ENCODE measurements around the gene CTTNBP2. TPM values are rescaled to one million over a fixed set of nuclear protein-coding genes. Genes with fewer than 3 reads are reported as not detected.

Gene CTTNBP2
- total and polyA plus RNA-seq, 2 donors (not counting 1 experiment from before 2014, with no cell fraction given): 8.3 to 12.0 TPM

DNA sequence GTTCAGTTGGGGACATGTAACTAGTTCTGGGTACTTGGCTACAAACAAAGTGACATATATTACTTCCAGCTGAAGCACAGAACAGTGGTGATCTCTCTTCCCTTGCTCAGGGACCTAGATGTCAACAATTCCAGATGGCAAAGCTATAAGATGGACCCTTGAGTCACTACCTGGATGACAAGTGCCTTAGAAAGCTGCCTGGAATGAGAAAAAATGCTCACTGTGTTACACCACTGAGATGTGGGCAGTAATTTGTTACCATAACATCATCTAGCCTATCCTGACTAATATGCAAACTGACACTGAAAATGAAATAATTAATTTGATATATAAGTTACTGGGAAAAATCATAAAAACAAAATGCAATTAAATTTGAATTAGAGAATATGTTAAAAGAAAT is 16.4 kb upstream of the CTTNBP2 start:
- TF ChIP-seq, protein P1, sequence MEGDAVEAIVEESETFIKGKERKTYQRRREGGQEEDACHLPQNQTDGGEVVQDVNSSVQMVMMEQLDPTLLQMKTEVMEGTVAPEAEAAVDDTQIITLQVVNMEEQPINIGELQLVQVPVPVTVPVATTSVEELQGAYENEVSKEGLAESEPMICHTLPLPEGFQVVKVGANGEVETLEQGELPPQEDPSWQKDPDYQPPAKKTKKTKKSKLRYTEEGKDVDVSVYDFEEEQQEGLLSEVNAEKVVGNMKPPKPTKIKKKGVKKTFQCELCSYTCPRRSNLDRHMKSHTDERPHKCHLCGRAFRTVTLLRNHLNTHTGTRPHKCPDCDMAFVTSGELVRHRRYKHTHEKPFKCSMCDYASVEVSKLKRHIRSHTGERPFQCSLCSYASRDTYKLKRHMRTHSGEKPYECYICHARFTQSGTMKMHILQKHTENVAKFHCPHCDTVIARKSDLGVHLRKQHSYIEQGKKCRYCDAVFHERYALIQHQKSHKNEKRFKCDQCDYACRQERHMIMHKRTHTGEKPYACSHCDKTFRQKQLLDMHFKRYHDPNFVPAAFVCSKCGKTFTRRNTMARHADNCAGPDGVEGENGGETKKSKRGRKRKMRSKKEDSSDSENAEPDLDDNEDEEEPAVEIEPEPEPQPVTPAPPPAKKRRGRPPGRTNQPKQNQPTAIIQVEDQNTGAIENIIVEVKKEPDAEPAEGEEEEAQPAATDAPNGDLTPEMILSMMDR (conservative IDR thresholded peaks at IDR 0.05 in 1 of 2, IDR thresholded peaks at IDR 0.05 in 1 of 2; ENCODE audit: low read depth in 1 of 2, low read length in 2 of 2): no peak
- no peak for TF ChIP-seq EZH2 (IDR thresholded peaks at IDR 0.05; ENCODE audit: low read length, missing control alignments)
- no peaks in the 10 kb centered on the region for H3K9me3 ChIP-seq (ENCODE audit: control insufficient read depth, insufficient read depth, low read depth, low read length)
- DNase-seq (ENCODE audit: low read depth in 2 of 2): no peak

DNA sequence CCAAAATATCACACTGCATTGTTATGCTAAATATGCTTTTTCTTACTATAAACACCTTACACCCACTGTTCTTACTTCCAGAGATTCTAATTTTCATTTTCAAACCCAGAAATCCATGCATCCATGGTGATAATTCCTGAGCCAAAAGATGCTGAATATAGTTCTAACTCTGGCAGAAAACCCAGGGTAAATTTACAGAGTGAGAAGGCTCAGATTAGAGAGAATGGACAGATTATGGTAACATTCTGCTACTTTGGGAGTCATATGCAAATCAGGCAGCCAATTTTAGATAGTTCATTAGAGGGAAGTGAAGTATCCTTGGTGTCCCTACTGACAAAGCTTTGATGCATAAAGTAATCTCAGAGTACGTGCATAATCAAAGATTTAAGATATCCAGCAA is 15.4 kb upstream of the CTTNBP2 start:
- no peak overlapping the region for H3K27ac ChIP-seq (ENCODE audit: insufficient read depth, low read length)
- no peak overlapping the region for H2AFZ ChIP-seq (ENCODE audit: low read length)
- no peaks in the 10 kb centered on the region for H3K36me3 ChIP-seq (ENCODE audit: control insufficient read depth, insufficient read depth, low read length)
- TF ChIP-seq EZH2 (IDR thresholded peaks at IDR 0.05; ENCODE audit: low read length, missing control alignments): no peak
- TF ChIP-seq, protein P1 (conservative IDR thresholded peaks at IDR 0.05 in 1 of 2, IDR thresholded peaks at IDR 0.05 in 1 of 2; ENCODE audit: low read depth in 1 of 2, low read length in 2 of 2): no peak
- H3K9ac ChIP-seq (ENCODE audit: insufficient read depth, low read length): no peak overlapping the region
- H3K9me3 ChIP-seq (ENCODE audit: control insufficient read depth, insufficient read depth, low read depth, low read length): no peaks in the 10 kb centered on the region
- H4K20me1 ChIP-seq (ENCODE audit: control insufficient read depth, extremely low read depth, insufficient read depth, low read length): no peaks in the 10 kb centered on the region
- no peaks in the 10 kb centered on the region for H3K79me2 ChIP-seq (ENCODE audit: control insufficient read depth, insufficient read depth, low read length)
- no peaks in the 10 kb centered on the region for H3K27me3 ChIP-seq (ENCODE audit: control insufficient read depth, insufficient read depth, low read length)
- H3K4me3 ChIP-seq (replicated peaks in 1 of 4; ENCODE audit: control extremely low read depth in 1 of 4, insufficient read depth in 1 of 4, low read depth in 3 of 4, low read length in 4 of 4): no peak overlapping the region
- no peak overlapping the region for H3K4me2 ChIP-seq (ENCODE audit: extremely low read depth, insufficient read depth, low read length)
- no peaks in the 10 kb centered on the region for H3K4me1 ChIP-seq (ENCODE audit: control insufficient read depth, extremely low read depth, insufficient read depth, low read length)
- no peak for DNase-seq (ENCODE audit: low read depth in 2 of 2)

More for the DNA sequence above, 16.4 kb upstream of the CTTNBP2 start:
- Histone ChIP-seq H3K9ac (ENCODE audit: insufficient read depth, low read length) (no peak overlapping the region), H3K27ac (ENCODE audit: insufficient read depth, low read length) (no peak overlapping the region), H3K4me2 (ENCODE audit: extremely low read depth, insufficient read depth, low read length) (no peak overlapping the region), H3K79me2 (ENCODE audit: control insufficient read depth, insufficient read depth, low read length) (no peaks in the 10 kb centered on the region), H3K4me3 (replicated peaks in 1 of 4; ENCODE audit: control extremely low read depth in 1 of 4, insufficient read depth in 1 of 4, low read depth in 3 of 4, low read length in 4 of 4) (no peak overlapping the region), H3K27me3 (ENCODE audit: control insufficient read depth, insufficient read depth, low read length) (no peaks in the 10 kb centered on the region), H3K4me1 (ENCODE audit: control insufficient read depth, extremely low read depth, insufficient read depth, low read length) (no peaks in the 10 kb centered on the region), H4K20me1 (ENCODE audit: control insufficient read depth, extremely low read depth, insufficient read depth, low read length) (no peaks in the 10 kb centered on the region), H2AFZ (ENCODE audit: low read length) (no peak overlapping the region), H3K36me3 (ENCODE audit: control insufficient read depth, insufficient read depth, low read length) (no peaks in the 10 kb centered on the region)

DNA sequence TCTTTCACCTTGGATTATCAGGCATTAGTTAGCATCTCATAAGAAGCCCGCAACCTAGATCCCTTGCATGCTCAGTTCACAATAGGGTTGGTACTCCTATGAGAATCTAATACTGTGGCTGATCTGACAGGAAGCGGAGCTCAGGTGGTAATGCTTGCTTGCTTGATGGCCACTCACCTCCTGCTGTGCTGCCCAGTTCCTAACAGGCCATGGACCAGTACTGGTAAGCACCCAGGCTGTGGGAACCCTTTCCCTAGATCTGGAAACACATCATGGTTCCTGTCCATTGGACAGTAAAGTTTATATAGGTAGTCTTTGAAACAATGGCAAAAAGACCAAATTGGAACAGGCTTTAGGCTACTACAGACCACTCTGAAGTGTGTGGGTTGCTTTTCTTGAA is 9.4 kb upstream of the CTTNBP2 start:
- Histone ChIP-seq H3K27ac (ENCODE audit: insufficient read depth, low read length) (no peak overlapping the region), H3K36me3 (ENCODE audit: control insufficient read depth, insufficient read depth, low read length) (no peaks in the 10 kb centered on the region), H3K9ac (ENCODE audit: insufficient read depth, low read length) (no peak overlapping the region), H4K20me1 (ENCODE audit: control insufficient read depth, extremely low read depth, insufficient read depth, low read length) (no peaks in the 10 kb centered on the region), H3K4me3 (replicated peaks in 1 of 4; ENCODE audit: control extremely low read depth in 1 of 4, insufficient read depth in 1 of 4, low read depth in 3 of 4, low read length in 4 of 4) (no peak overlapping the region), H2AFZ (ENCODE audit: low read length) (no peak overlapping the region), H3K27me3 (ENCODE audit: control insufficient read depth, insufficient read depth, low read length) (no peaks in the 10 kb centered on the region), H3K4me2 (ENCODE audit: extremely low read depth, insufficient read depth, low read length) (no peak overlapping the region), H3K79me2 (ENCODE audit: control insufficient read depth, insufficient read depth, low read length) (no peaks in the 10 kb centered on the region), H3K9me3 (ENCODE audit: control insufficient read depth, insufficient read depth, low read depth, low read length) (no peaks in the 10 kb centered on the region), H3K4me1 (ENCODE audit: control insufficient read depth, extremely low read depth, insufficient read depth, low read length) (no peaks in the 10 kb centered on the region)
- DNase-seq (ENCODE audit: low read depth in 2 of 2): no peak
- TF ChIP-seq EZH2 (IDR thresholded peaks at IDR 0.05; ENCODE audit: low read length, missing control alignments): no peak
- TF ChIP-seq, protein P1 (conservative IDR thresholded peaks at IDR 0.05 in 1 of 2, IDR thresholded peaks at IDR 0.05 in 1 of 2; ENCODE audit: low read depth in 1 of 2, low read length in 2 of 2): no peak

Data from fibroblast of lung (primary cell).